Stimulated activated CD8-positive, alpha-beta memory T cell treated with anti-CD3 and anti-CD28 coated beads, Interleukin-15, amount 100 ng/mL, for 4 hours (primary cell): ENCODE measurements around the gene AFAP1.

Experiments
- DNase-seq, 2 donors: peaks; one replicate each; pipeline ENCODE4 v3.0.0-alpha.2; 2020; ENCODE audit warnings: low read depth in 2 of 2

Gene AFAP1

GRCh38 chr4:7820031-7820818 lies 119.4 kb downstream of the AFAP1 start:
- no peak for DNase-seq

DNA sequence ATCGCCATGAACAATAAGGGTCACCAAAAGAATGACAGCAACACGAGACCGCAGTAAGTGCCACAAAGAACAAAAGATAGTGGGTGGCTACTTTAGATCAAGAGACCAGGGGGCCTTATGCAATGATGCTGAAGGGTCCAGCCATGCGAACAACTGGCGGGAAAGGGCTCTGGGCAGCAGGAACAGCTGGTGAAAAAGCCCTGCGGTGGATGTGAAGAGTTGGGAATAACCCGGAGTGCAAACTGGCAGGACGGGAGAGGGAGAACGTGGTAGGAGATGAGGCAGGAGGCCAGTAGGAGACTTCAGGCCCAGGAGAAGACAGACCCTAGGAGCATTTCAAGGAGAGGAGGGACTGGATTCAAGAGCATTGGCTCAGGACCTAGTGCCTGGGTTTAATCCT lies 120.2 kb downstream of the AFAP1 start:
- DNase-seq, result no peak

GRCh38 chr4:7818399-7818911 lies 121.2 kb downstream of the AFAP1 start:
- no peak for DNase-seq

DNA sequence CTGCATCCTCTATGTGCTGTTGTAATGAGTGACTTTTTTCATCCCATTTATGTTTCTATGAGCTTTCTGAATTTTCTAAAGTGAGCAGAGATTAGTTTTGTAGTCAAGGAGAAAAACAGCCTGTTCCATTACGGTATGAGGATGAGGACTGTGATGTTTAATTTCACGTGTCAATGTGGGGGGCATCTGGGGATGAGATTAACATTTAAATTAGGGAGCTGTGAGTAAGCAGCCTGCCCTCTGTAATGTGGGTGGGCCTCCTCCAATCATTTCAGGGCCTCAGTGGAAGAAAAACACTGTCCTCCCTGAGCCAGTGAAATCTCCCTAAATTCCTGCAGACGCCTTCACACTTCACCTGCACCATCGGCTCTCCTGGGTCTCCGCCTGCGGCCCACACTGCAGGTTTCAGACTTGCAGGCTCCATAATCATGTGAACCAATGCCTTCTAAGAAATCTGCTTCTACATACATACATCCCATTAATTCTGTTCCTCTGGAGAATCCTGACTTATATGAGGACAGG lies 121.7 kb downstream of the AFAP1 start:
- no peak for DNase-seq

DNA sequence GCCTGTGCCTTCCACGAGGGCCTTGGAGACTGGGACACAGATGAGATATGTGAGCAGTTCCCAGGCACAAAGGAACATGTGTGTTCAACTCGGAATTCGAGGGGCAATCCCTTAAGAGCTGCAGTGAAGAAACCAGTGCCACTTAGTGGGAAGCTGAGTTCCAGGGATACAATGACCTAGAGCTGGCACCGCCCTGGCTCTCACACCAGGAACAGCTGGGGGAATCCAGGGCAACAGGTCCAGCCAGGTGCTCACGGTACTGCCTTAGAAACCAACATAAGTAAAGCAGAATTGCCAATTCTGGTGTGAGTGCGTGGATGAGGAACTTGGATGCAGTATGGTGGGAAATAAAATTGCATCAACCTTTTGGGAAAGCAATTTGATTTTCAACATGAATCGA lies 122.9 kb downstream of the AFAP1 start:
- DNase-seq, result no peak

DNA sequence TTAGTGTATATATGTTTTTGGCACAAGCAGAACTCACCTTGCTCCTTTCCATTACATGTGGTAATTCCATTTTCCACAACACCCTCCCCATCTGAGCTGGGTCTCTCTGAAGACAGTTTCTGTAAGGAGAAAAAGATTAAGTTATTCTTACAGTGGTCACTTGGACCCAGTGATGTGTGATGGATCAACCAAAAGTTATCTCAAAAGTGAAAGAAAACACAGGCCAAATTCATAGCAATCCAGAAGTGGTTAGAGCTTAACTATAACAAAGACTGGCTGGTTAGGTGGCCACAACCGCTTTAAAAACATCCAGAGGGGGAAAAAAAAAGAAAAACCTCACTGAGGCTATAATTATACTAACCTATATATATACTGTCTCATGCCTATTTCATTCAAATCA lies 123.7 kb downstream of the AFAP1 start:
- DNase-seq, result no peak

GRCh38 chr4:7815562-7815961 lies 124.1 kb downstream of the AFAP1 start:
- no peak for DNase-seq

- DNase-seq, result no peak
Measured at GRCh38 chr4:7814451-7814850, 125.2 kb downstream of the AFAP1 start.

DNA sequence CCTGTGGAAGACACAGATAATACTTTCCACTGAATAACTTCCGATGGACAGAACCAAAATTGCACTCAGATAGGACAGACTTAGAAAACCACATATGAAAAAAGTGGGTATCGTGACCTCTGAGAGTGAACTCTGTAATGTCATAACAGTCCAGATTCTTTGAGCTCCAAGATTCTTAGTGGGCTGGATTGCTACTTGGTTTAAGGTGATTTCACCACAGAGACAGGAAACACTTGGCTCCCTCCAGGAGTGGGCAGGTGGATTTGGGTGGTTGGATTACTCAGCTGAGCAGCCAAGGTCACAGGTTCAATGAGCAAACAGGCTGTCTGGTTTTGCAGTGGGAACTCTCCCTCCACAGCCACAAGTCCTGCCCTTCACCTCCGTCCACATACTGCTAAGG lies 126.0 kb downstream of the AFAP1 start:
- DNase-seq, result no peak

DNA sequence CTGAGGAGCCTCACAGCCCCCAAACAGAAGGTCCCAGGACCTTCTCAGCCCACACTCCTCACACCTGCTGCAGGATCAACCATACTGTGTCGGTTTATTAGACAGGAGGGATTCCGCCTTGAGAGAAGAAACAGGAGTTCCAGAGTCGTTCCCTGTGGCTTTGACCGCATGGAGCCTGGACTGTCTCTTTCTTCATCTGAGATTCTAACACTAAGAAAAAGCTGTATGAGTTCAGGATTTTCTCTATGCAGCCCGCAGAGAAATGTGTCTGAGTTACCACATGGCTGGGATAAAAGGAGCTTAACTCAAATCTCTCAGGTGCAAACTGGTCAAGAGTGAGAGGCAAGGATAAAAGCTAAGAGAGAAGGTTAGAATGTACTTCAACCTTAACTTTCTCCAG lies 126.7 kb downstream of the AFAP1 start:
- no peak for DNase-seq

DNA sequence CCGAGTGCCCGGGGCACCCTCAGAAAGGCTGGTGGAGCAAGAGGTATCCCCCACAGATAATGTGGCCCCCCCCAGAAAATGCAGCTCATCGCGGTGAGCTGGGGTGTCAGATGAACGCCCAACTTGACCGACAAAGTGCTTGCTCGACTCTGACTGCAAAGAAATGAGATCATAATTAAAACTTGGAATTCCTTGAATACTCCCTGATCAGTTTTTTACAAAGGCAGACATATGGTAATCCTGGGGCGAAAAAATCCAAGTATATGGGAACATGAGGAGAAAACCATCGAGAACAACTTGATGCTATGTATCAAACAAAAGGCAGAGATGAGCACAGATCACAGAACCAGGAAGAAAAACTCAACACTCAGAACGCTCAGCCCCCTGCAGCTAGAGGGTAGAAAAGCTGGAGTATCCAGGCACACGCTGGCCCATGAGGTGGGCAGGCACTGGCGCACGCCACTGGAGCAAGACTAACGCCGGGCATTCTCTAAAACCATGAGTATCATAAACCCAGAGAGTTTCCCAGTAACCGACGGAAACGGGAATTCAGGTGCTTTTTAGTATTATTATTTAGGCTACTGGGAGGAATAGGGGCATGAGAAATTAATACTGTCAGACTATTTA lies 127.3 kb downstream of the AFAP1 start:
- DNase-seq, result no peak

DNA sequence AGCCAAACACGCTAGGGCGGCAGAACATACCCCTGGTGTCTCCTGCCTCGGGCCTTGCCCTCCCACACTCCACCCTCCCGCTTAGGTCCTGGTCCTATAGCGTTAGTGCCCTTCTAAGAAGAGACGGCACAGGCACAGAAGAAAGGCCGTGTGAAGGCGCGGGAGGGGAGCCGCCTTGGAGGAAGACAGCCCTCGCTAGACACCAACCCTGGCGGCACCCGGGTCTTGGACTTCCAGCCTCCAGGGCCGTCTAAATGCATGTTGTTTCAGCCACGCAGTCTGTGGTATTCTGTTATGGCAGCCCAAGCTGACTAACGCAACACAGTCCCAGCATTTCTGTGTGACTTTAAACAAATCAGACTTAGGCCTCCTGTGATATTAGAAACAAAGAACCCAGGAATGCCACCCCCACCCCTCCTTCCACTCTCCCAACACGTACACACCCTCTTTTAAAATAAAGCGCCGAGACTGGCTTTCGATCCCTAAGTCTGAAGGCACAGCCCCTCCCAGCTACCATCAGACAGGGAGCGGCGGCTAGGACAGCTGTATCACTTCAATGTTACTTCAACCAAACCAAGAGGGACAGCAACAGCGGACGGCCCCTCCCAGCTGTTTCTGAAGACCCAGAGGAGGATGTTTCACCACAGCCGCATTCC lies 128.0 kb downstream of the AFAP1 start:
- no peak for DNase-seq

DNA sequence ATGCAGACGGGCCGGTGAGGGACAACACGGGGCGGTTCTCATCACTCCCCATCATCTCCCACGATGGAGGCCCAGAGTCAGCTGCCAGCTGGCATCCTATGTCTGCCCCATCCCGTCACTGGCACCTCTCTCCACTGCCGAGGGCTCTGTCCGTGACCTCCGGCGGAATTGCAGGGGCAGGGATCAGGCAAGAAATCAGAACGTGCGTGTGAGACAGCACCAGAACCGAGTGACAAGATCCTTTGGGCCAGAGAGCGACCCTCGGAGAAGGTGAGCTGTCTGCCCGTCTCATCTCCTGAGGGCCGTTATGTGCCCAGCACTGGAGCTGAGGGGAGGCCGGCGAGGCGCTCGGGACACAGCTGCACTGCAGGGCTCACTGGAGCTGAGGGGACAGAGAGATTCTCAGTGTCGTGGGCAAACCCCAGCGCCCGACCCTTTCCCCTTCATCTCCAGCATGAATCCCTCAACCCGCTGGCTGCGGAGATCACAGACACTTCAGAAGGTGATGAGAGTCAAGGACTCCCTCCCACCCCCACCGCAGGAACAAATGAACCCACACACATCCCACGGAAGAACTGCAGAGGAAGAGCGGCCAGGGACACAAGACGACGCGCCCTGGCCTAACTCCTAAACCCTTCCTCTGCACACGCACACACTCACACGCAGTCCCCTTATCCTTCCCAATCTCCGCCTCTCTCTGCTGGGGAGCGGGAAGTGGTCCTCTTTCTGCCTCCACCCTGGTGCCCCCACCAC lies 128.7 kb downstream of the AFAP1 start:
- DNase-seq, result no peak

DNA sequence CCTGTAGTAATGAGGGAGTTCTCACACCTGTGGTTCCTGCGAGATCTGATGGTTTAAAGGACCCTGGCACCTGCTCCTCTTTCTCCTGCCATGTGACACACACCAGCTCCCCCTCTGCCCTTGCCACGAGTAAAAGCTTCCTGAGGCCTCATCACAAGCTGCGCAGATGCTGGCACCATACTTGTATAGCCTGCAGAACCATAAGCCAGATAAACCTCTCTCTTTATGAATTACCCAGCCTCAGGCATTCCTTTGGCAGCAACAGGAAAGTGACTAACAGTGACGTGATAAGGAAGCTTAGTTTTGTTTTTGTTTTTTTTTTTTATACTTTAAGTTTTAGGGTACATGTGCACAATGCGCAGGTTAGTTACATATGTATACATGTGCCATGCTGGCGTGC lies 130.9 kb downstream of the AFAP1 start:
- DNase-seq, result no peak

DNA sequence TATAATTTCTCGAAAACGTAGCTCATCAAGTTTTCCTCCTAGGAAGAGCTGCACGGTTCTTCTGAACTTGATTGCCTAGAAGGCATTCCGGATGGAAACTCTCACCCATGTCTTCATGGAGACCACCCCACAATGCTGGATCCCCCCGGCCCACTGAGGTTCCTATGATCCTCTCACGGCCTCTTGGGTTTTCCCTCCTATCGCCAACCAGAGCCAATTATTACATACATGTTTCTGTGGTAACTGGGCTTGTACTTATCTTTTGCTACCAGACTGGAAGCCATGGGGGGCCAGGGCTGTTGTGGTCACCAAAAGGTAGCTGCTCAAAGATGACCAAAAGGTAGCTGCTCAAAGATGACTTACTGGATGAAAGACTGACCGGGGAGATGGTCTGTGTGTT lies 131.5 kb downstream of the AFAP1 start:
- no peak for DNase-seq

- no peak for DNase-seq
Measured at GRCh38 chr4:7807351-7807921, 132.2 kb downstream of the AFAP1 start.

DNA sequence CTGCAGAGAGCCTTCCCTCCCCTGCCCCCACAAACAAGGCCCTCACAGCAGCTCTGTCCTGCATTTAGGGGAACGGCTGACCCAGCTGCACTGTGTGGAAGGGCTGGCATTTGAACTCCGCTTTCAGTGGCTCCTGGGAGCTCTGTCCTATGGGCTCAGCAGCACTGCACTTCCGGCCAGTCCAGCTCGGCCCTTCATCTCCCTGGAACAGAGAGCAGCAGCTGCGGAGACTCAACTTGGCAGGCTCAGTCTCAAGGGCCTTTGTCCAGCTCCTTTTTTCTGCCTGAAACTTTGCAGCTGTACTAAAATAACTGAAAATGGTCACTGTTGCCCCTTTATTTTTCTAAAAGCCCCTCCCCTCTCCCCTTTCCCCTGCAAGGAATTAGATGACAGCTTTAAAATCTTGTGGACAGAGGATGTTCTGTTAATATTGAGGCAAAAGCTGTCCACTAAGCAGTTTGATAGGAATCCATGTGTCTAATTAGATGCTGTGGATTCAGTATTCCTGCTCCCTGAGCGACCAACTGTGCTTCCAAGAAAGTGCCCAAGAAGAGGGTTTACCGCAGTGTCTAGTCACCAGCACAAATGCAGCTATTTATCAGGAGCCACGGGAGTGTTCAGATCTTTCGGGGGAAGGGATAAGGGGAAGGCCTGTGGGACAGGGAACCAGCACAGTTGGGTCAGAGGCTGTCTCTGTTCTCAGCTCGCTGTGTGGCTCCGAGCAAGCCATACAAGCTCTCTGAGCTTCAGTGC lies 133.1 kb downstream of the AFAP1 start:
- no peak for DNase-seq

- DNase-seq, result no peak
Measured at GRCh38 chr4:7805533-7806337, 133.9 kb downstream of the AFAP1 start.

- no peak for DNase-seq
Measured at GRCh38 chr4:7804756-7805385, 134.8 kb downstream of the AFAP1 start.
